Measurements from ENCODE around the gene SLC44A3.
"Not testable (repeated sequence)": the region's sequence is repeated elsewhere in the genome, so short reads cannot be mapped to it uniquely, and the experiment has no call there.

The SLC44A3 gene

GRCh38 chr1:94934551-94934950 is 114.4 kb downstream of the SLC44A3 start:
- DNase-seq (ENCODE audit: low read depth) = no peak

GRCh38 chr1:94935034-94935433 is 114.9 kb downstream of the SLC44A3 start:
- DNase-seq (ENCODE audit: low read depth) = no peak

GRCh38 chr1:94935476-94935875 is 115.3 kb downstream of the SLC44A3 start:
- no peak for DNase-seq (ENCODE audit: low read depth)

GRCh38 chr1:94936861-94937620 is 116.9 kb downstream of the SLC44A3 start:
- no peak for DNase-seq (ENCODE audit: low read depth)

GRCh38 chr1:94937820-94938219 is 117.7 kb downstream of the SLC44A3 start:
- no peak for DNase-seq (ENCODE audit: low read depth)

- no peak for DNase-seq (ENCODE audit: low read depth)
Observed at GRCh38 chr1:94940738-94941137, 120.6 kb downstream of the SLC44A3 start.

DNA sequence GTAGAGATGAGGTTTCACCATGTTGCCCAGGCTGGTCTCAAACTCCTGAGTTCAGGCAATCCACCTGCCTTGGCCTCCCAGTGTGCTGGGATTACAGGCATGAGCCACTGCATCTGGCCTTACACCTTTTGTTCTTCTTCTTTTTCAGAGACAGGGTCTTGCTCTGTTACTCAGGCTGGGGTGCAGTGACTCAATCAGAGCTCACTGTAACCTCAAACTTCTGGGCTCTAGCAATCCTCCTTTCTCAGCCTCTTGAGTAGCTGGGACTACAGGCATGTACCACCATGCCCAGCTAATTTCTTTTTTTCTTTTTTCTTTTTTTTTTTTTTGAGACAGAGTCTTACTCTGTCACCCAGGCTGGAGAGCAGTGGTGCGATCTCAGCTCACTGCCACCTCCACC is 121.3 kb downstream of the SLC44A3 start:
- not testable (repeated sequence) for DNase-seq (ENCODE audit: low read depth)

- DNase-seq (ENCODE audit: low read depth) = no peak
Observed at GRCh38 chr1:94942171-94943128, 122.3 kb downstream of the SLC44A3 start.

Measured in HS-27A (cell line).